ENCODE data around the gene TRIM65. TPM values are rescaled to one million over a fixed set of nuclear protein-coding genes. Genes with fewer than 3 reads are reported as not detected.
"Not testable (repeated sequence)": the region's sequence is repeated elsewhere in the genome, so short reads cannot be mapped to it uniquely, and the experiment has no call there.

The TRIM65 gene
- total RNA-seq, 2 experiments from 2014 or later: 24.9 to 26.1 TPM

- no peak overlapping the region for H3K4me3 Mint-ChIP-seq
- no peaks in the 10 kb centered on the region for H3K9me3 Mint-ChIP-seq
- no peak overlapping the region for H3K27ac Mint-ChIP-seq
- CTCF ChIA-PET: no interaction called here
- POLR2A ChIA-PET: interaction anchor here (8.4 kb wide), 1 partner anchor 13 kb away, joined by 151 read pairs; the partner anchor contains the start of gene TRIM47
- DNase-seq: no peak
- H3K4me1 Mint-ChIP-seq: peaks cover 18% of the 10 kb centered on the region
- H3K36me3 Mint-ChIP-seq (ENCODE audit: low read depth): peaks cover 8% of the 10 kb centered on the region
- H3K27me3 Mint-ChIP-seq: no peaks in the 10 kb centered on the region
These were observed 4.9 kb downstream of the TRIM65 start for GRCh38 chr17:75891605-75892555.

GRCh38 chr17:75891022-75891604, 5.6 kb downstream of the TRIM65 start:
- Mint-ChIP-seq H3K4me3 (no peak overlapping the region), H3K36me3 (ENCODE audit: low read depth) (peaks cover 8% of the 10 kb centered on the region), H3K27ac (no peak overlapping the region), H3K27me3 (no peaks in the 10 kb centered on the region), H3K4me1 (peaks cover 18% of the 10 kb centered on the region), H3K9me3 (no peaks in the 10 kb centered on the region)
- POLR2A ChIA-PET: interaction anchor here (1.5 kb wide), 1 partner anchor 15 kb away, joined by 7 read pairs; no protein-coding TSS in a partner anchor
- CTCF ChIA-PET: no interaction called here
- no peak for DNase-seq

GRCh38 chr17:75889454-75889853, 7.3 kb downstream of the TRIM65 start:
- peaks cover 7% of the 10 kb centered on the region for H3K4me1 Mint-ChIP-seq
- H3K27me3 Mint-ChIP-seq: no peaks in the 10 kb centered on the region
- peaks cover 8% of the 10 kb centered on the region for H3K36me3 Mint-ChIP-seq (ENCODE audit: low read depth)
- ChIA-PET CTCF (interaction anchor here (1.1 to 2.5 kb wide), 3 partner anchors 11 to 288 kb away, joined by 3 to 12 read pairs (median 5); partner anchors contain the start of gene TRIM47), POLR2A (interaction anchor here (1.5 kb wide), 1 partner anchor 13 kb away, joined by 7 read pairs; no protein-coding TSS in a partner anchor)
- no peaks in the 10 kb centered on the region for H3K9me3 Mint-ChIP-seq
- no peak for DNase-seq
- H3K27ac Mint-ChIP-seq: no peak overlapping the region
- H3K4me3 Mint-ChIP-seq: no peak overlapping the region

GRCh38 chr17:75888484-75888883, 8.3 kb downstream of the TRIM65 start:
- Mint-ChIP-seq H3K4me3 (no peak overlapping the region), H3K9me3 (no peaks in the 10 kb centered on the region), H3K4me1 (no peaks in the 10 kb centered on the region), H3K27me3 (no peaks in the 10 kb centered on the region), H3K27ac (no peak overlapping the region), H3K36me3 (ENCODE audit: low read depth) (peaks cover 2% of the 10 kb centered on the region)
- POLR2A ChIA-PET: no interaction called here
- DNase-seq: no peak
- CTCF ChIA-PET: interaction anchor here (2.5 kb wide), 1 partner anchor 10 kb away, joined by 12 read pairs; the partner anchor contains the start of gene TRIM47

GRCh38 chr17:75885860-75886259, 10.9 kb downstream of the TRIM65 start:
- ChIA-PET CTCF (interaction anchor here (1.3 kb wide), 1 partner anchor 10 kb away, joined by 4 read pairs; no protein-coding TSS in a partner anchor), POLR2A (interaction anchor here (1.4 kb wide), 1 partner anchor 10 kb away, joined by 3 read pairs; no protein-coding TSS in a partner anchor)
- H3K36me3 Mint-ChIP-seq (ENCODE audit: low read depth); H3K9me3 Mint-ChIP-seq; H3K27ac Mint-ChIP-seq; DNase-seq; H3K4me3 Mint-ChIP-seq; H3K27me3 Mint-ChIP-seq: not testable (repeated sequence)
- peaks cover 12% of the 10 kb centered on the region for H3K4me1 Mint-ChIP-seq

GRCh38 chr17:75885431-75885830, 11.3 kb downstream of the TRIM65 start:
- Mint-ChIP-seq H3K9me3 (no peaks in the 10 kb centered on the region), H3K4me3 (no peak overlapping the region), H3K27me3 (peaks cover 4% of the 10 kb centered on the region), H3K27ac (no peak overlapping the region), H3K4me1 (peaks cover 12% of the 10 kb centered on the region), H3K36me3 (ENCODE audit: low read depth) (peaks cover 2% of the 10 kb centered on the region)
- ChIA-PET CTCF (interaction anchor here (0.7 to 1.1 kb wide), 2 partner anchors 9 to 12 kb away, joined by 4 to 5 read pairs; partner anchors contain the start of gene TRIM65), POLR2A (no interaction called here)
- no peak for DNase-seq

GRCh38 chr17:75881678-75882454, 14.9 kb downstream of the TRIM65 start:
- Mint-ChIP-seq H3K4me1 (peaks cover 29% of the 10 kb centered on the region), H3K9me3 (no peaks in the 10 kb centered on the region), H3K27ac (peak overlapping the region; percentile 2), H3K4me3 (no peak overlapping the region), H3K27me3 (peaks cover 14% of the 10 kb centered on the region), H3K36me3 (ENCODE audit: low read depth) (peaks cover 7% of the 10 kb centered on the region)
- no peak for DNase-seq
- ChIA-PET POLR2A (interaction anchor here (1.5 to 9.2 kb wide), 3 partner anchors 14 to 26 kb away, joined by 7 to 151 read pairs (median 9); partner anchors contain the start of genes TRIM65 and WBP2), CTCF (interaction anchor here (0.5 to 2.8 kb wide), 4 partner anchors 9 to 119 kb away, joined by 3 to 18 read pairs (median 4); partner anchors contain the start of genes CDK3 and TRIM65)

- ChIA-PET POLR2A (interaction anchor here (9.2 to 12.6 kb wide), 2 partner anchors 15 to 22 kb away, joined by 151 to 221 read pairs; partner anchors contain the start of genes TRIM65 and WBP2), CTCF (interaction anchor here (2.2 to 3.7 kb wide), 4 partner anchors 9 to 33 kb away, joined by 7 to 42 read pairs (median 16); partner anchors contain the start of gene TRIM65)
- Mint-ChIP-seq H3K4me3 (no peak overlapping the region), H3K36me3 (ENCODE audit: low read depth) (peaks cover 18% of the 10 kb centered on the region), H3K9me3 (no peaks in the 10 kb centered on the region), H3K27me3 (peaks cover 14% of the 10 kb centered on the region), H3K27ac (no peak overlapping the region), H3K4me1 (peaks cover 45% of the 10 kb centered on the region)
- no peak for DNase-seq
These were observed 16.5 kb downstream of the TRIM65 start for GRCh38 chr17:75880266-75880665.

- POLR2A ChIA-PET: interaction anchor here (0.9 to 12.6 kb wide), 12 partner anchors 12 to 409 kb away, joined by 3 to 221 read pairs (median 6); partner anchors contain the start of genes FBF1, MRPL38, TRIM65 and UNK
- peaks cover 25% of the 10 kb centered on the region for H3K36me3 Mint-ChIP-seq (ENCODE audit: low read depth)
- H3K4me3 Mint-ChIP-seq: peak within 1 kb of the TSS; percentile 89
- H3K4me1 Mint-ChIP-seq: peaks cover 57% of the 10 kb centered on the region
- CTCF ChIA-PET: interaction anchor here (0.5 to 5.3 kb wide), 15 partner anchors 11 to 707 kb away, joined by 3 to 45 read pairs (median 5); partner anchors contain the start of genes TRIM65 and WBP2
- peaks cover 14% of the 10 kb centered on the region for H3K27me3 Mint-ChIP-seq
- H3K9me3 Mint-ChIP-seq: no peaks in the 10 kb centered on the region
- H3K27ac Mint-ChIP-seq: peak within 1 kb of the TSS; percentile 93
- peak; percentile 28 for DNase-seq
These were observed 18.4 kb downstream of the TRIM65 start, which contains the start of gene TRIM47 for GRCh38 chr17:75878174-75878998. TSS of gene TRIM47 (minus strand) at chr17:75878581. CDS start at chr17:75878548, 33 bp downstream.

GRCh38 chr17:75877752-75878173, 19.0 kb downstream of the TRIM65 start:
- Mint-ChIP-seq H3K27ac (peak overlapping the region; percentile 93), H3K4me3 (peak overlapping the region; percentile 89), H3K36me3 (ENCODE audit: low read depth) (peaks cover 25% of the 10 kb centered on the region), H3K9me3 (no peaks in the 10 kb centered on the region), H3K4me1 (peaks cover 63% of the 10 kb centered on the region), H3K27me3 (peaks cover 14% of the 10 kb centered on the region)
- peak; percentile 82 for DNase-seq
- POLR2A ChIA-PET: interaction anchor here (0.6 to 12.6 kb wide), 14 partner anchors 11 to 410 kb away, joined by 3 to 221 read pairs (median 8); partner anchors contain the start of genes FBF1, MRPL38, TRIM65 and UNC13D
- CTCF ChIA-PET: interaction anchor here (0.6 to 5.3 kb wide), 20 partner anchors 11 to 507 kb away, joined by 3 to 45 read pairs (median 4); partner anchors contain the start of genes SPHK1, TRIM65 and WBP2

All from activated CD4-positive, alpha-beta memory T cell treated with anti-CD3 and anti-CD28 coated beads, Interleukin-2, amount 10 ng/mL, durations not matched to agents 7 days and 5 days (primary cell).